ENCODE measurements around the gene DBF4.

The DBF4 gene

DNA sequence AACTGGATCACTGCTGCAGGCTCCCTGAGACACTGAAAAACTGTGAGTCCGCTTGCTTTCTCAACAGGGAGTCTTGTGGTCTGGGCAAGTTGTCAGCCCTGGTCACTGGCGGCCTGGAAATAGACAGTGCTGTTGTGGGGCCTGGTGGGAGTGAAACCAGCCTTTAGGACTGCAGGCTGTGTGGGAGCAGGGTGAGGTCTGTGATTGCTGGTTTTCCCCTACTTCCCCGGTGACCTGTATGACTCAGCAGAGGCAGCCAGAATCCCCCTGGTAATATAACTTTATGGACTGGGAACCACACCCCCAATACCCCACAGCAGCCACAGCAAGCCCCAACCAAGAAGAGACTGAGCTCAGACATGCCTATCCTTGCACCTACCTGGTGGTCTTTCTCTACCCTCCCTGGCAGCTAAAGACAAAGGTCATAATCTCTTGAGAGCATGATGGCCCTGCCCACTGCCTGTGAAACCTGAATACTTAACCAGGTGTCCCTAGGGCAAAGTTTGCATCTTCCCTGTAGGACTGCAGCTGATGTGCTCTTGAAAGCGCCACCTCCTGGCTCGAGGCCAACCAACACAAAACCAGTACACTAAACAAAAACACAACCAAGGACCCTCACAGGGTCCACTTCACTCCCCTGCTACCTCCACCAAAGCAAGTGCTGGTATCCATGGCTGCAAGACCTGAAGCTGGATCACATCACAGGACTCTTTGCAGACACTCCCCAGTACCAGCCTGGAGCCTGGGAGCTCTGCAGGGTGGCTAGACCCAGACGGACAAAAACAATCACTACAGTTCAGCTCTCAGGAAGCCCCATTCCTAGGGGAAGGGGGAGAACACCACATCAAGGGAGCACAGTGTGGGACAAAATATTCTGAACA, 50.5 kb downstream of the DBF4 start:
- DNase-seq, result peak; percentile 22
- no peak overlapping the region for H2BK120ac ChIP-seq (ENCODE audit: low read depth, low read length)
- no peak overlapping the region for H4K8ac ChIP-seq (ENCODE audit: low read length)
- H2AFZ ChIP-seq (ENCODE audit: low read depth, low read length), result no peak overlapping the region
- H3K14ac ChIP-seq (ENCODE audit: low read length in 2 of 2), result no peak overlapping the region
- H3K18ac ChIP-seq (ENCODE audit: low read depth in 1 of 2, low read length in 2 of 2), result no peak overlapping the region
- H3K4ac ChIP-seq (ENCODE audit: low read depth in 1 of 2, low read length in 2 of 2), result no peak overlapping the region
- no peaks in the 10 kb centered on the region for H3K79me1 ChIP-seq (replicated peaks; ENCODE audit: low read length, poor library complexity, severe bottlenecking)
- no peak overlapping the region for H3K23ac ChIP-seq (ENCODE audit: low read length in 2 of 2)
- no peaks in the 10 kb centered on the region for H3K27me3 ChIP-seq (ENCODE audit: control insufficient read depth in 1 of 2, insufficient read depth in 1 of 2, low read length in 2 of 2)
- no peak overlapping the region for H2BK5ac ChIP-seq (ENCODE audit: low read depth, low read length, poor library complexity, severe bottlenecking)
- H3K27ac ChIP-seq (ENCODE audit: low read length, poor library complexity, severe bottlenecking), result peak overlapping the region; percentile 43
- no peak overlapping the region for H3K9ac ChIP-seq (ENCODE audit: low read length)
- H2BK15ac ChIP-seq (ENCODE audit: low read depth, poor library complexity, severe bottlenecking), result no peak overlapping the region
- no peak overlapping the region for H3K4me3 ChIP-seq (ENCODE audit: insufficient read depth in 1 of 2, low read depth in 1 of 2, low read length in 2 of 2)
- 53% methylated on average over 6 of the region's 6 CpGs for WGBS
- H3K4me1 ChIP-seq (ENCODE audit: control insufficient read depth, insufficient read depth, low read depth, low read length), result peaks cover 7% of the 10 kb centered on the region
- no peaks in the 10 kb centered on the region for H3K9me3 ChIP-seq (ENCODE audit: control insufficient read depth, low read length)
- no peak overlapping the region for H3K4me2 ChIP-seq (ENCODE audit: low read length, poor library complexity, severe bottlenecking)
- no peak overlapping the region for H4K91ac ChIP-seq (ENCODE audit: low read length)
- no peak overlapping the region for H2BK12ac ChIP-seq (ENCODE audit: low read length in 2 of 2)
- H2AK5ac ChIP-seq (ENCODE audit: low read length, severe bottlenecking), result no peak overlapping the region
- H3K36me3 ChIP-seq (ENCODE audit: control insufficient read depth in 1 of 2, insufficient read depth in 2 of 2, low read depth in 1 of 2, low read length in 2 of 2), result no peaks in the 10 kb centered on the region

DNA sequence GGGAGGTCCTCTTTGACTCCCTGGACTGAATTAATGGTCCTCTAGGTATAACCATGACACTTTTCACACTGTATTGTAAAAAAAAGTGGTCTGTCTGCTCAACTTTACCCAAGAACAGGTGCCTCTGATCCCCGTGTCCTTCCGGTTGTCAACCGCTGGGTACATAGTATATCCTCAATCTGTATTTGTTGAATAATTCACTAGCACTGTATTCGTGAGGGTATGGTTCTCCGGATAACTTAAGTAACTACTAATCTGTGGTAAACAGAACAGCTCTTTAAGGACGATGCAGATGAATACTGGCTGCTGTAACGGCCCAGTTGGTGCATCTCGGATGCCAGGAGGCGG, 57.3 kb downstream of the DBF4 start:
- Histone ChIP-seq H3K79me1 (replicated peaks; ENCODE audit: low read length, poor library complexity, severe bottlenecking) (no peaks in the 10 kb centered on the region), H3K18ac (ENCODE audit: low read depth in 1 of 2, low read length in 2 of 2) (no peak overlapping the region), H3K4ac (ENCODE audit: low read depth in 1 of 2, low read length in 2 of 2) (no peak overlapping the region), H2AK5ac (ENCODE audit: low read length, severe bottlenecking) (no peak overlapping the region), H4K91ac (ENCODE audit: low read length) (no peak overlapping the region), H3K9ac (ENCODE audit: low read length) (peak overlapping the region; percentile 55), H2BK15ac (ENCODE audit: low read depth, poor library complexity, severe bottlenecking) (no peak overlapping the region), H3K23ac (ENCODE audit: low read length in 2 of 2) (no peak overlapping the region), H3K4me1 (ENCODE audit: control insufficient read depth, insufficient read depth, low read depth, low read length) (peaks cover 11% of the 10 kb centered on the region), H4K8ac (ENCODE audit: low read length) (peak overlapping the region; percentile 49), H3K9me3 (ENCODE audit: control insufficient read depth, low read length) (no peaks in the 10 kb centered on the region), H3K4me2 (ENCODE audit: low read length, poor library complexity, severe bottlenecking) (peak overlapping the region; percentile 100), H3K4me3 (ENCODE audit: insufficient read depth in 1 of 2, low read depth in 1 of 2, low read length in 2 of 2) (peak overlapping the region; percentile 78 to 84), H3K27me3 (ENCODE audit: control insufficient read depth in 1 of 2, insufficient read depth in 1 of 2, low read length in 2 of 2) (peaks cover 0 to 10% of the 10 kb centered on the region in 2 experiments), H2BK5ac (ENCODE audit: low read depth, low read length, poor library complexity, severe bottlenecking) (no peak overlapping the region), H2BK120ac (ENCODE audit: low read depth, low read length) (no peak overlapping the region), H2BK12ac (ENCODE audit: low read length in 2 of 2) (no peak overlapping the region), H3K36me3 (ENCODE audit: control insufficient read depth in 1 of 2, insufficient read depth in 2 of 2, low read depth in 1 of 2, low read length in 2 of 2) (no peaks in the 10 kb centered on the region), H3K27ac (ENCODE audit: low read length, poor library complexity, severe bottlenecking) (no peak overlapping the region), H2AFZ (ENCODE audit: low read depth, low read length) (no peak overlapping the region), H3K14ac (ENCODE audit: low read length in 2 of 2) (no peak overlapping the region)
- DNase-seq, result no peak
- 4% methylated on average over 4 of the region's 9 CpGs for WGBS

DNA sequence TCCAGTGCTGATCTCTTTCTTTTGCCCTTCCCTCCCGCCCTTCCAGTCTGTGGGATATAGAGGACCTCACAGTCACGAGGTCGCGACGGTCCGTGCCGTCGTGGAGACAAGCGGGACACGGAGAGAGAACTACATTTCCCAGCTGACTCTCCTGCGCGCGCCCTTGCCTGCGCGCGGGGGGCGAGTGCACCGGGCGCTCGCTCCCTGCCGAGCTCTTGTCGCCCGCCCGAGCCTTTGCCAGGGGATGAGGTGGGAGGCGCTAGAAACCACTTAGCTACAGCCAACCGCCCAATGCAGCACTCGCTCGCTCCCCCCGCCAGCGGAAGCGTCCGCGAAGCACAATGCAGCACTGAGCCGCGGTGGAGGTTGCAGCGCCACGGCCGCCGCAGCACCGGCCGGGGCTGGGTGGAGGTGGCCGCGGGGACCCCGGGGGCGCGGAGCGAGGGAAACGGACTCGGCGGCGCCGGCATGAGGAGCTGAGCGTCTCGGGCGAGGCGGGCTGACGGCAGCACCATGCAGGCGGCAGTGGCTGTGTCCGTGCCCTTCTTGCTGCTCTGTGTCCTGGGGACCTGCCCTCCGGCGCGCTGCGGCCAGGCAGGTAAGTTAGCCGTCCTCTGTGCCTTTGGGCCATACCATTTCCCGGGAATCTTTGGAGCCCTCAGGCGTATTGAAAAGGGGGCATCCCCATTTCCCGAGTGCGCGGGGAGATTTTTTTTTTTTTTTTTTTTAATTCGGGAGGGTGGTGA, 57.8 kb downstream of the DBF4 start, which contains the start of gene ADAM22:
TSS of gene ADAM22 (plus strand) at position 299 of the 746 bp plus-strand sequence. CDS start at position 514, 215 bp downstream.
- Histone ChIP-seq H3K27me3 (ENCODE audit: control insufficient read depth in 1 of 2, insufficient read depth in 1 of 2, low read length in 2 of 2) (peaks cover 0 to 10% of the 10 kb centered on the region in 2 experiments), H3K4me3 (ENCODE audit: insufficient read depth in 1 of 2, low read depth in 1 of 2, low read length in 2 of 2) (peak within 1 kb of the TSS; percentile 78 to 84), H3K27ac (ENCODE audit: low read length, poor library complexity, severe bottlenecking) (no peak within 1 kb of the TSS), H3K23ac (ENCODE audit: low read length in 2 of 2) (no peak within 1 kb of the TSS), H2BK12ac (ENCODE audit: low read length in 2 of 2) (peak within 1 kb of the TSS in 1 of 2 experiments; percentile 39), H2BK5ac (ENCODE audit: low read depth, low read length, poor library complexity, severe bottlenecking) (no peak within 1 kb of the TSS), H2AK5ac (ENCODE audit: low read length, severe bottlenecking) (no peak within 1 kb of the TSS), H3K14ac (ENCODE audit: low read length in 2 of 2) (peak within 1 kb of the TSS in 1 of 2 experiments; percentile 89), H2AFZ (ENCODE audit: low read depth, low read length) (peak within 1 kb of the TSS; percentile 99), H3K4ac (ENCODE audit: low read depth in 1 of 2, low read length in 2 of 2) (no peak within 1 kb of the TSS), H3K18ac (ENCODE audit: low read depth in 1 of 2, low read length in 2 of 2) (peak within 1 kb of the TSS; percentile 45 to 95), H3K4me1 (ENCODE audit: control insufficient read depth, insufficient read depth, low read depth, low read length) (peaks cover 11% of the 10 kb centered on the region), H2BK15ac (ENCODE audit: low read depth, poor library complexity, severe bottlenecking) (no peak within 1 kb of the TSS), H4K91ac (ENCODE audit: low read length) (no peak within 1 kb of the TSS), H3K79me1 (replicated peaks; ENCODE audit: low read length, poor library complexity, severe bottlenecking) (no peaks in the 10 kb centered on the region), H4K8ac (ENCODE audit: low read length) (peak within 1 kb of the TSS; percentile 75), H3K9me3 (ENCODE audit: control insufficient read depth, low read length) (no peaks in the 10 kb centered on the region), H3K9ac (ENCODE audit: low read length) (peak within 1 kb of the TSS; percentile 55), H2BK120ac (ENCODE audit: low read depth, low read length) (no peak within 1 kb of the TSS), H3K36me3 (ENCODE audit: control insufficient read depth in 1 of 2, insufficient read depth in 2 of 2, low read depth in 1 of 2, low read length in 2 of 2) (no peaks in the 10 kb centered on the region), H3K4me2 (ENCODE audit: low read length, poor library complexity, severe bottlenecking) (peak within 1 kb of the TSS; percentile 100)
- DNase-seq, result peak; percentile 85
- under 1% methylated on average over 61 of the region's 70 CpGs for WGBS
